K562 (cell line): ENCODE measurements around the gene CYFIP2. TPM values are rescaled to one million over a fixed set of nuclear protein-coding genes. Genes with fewer than 3 reads are reported as not detected.

Experiments
- CTCF ChIP-seq, 3 experiments: IDR thresholded peaks in 2 of 3; conservative IDR thresholded peaks in 1 of 3; 2 replicates each; pipeline ENCODE4 v1.5.1; 2011 to 2012; ENCODE audit warnings: low read length in 3 of 3, mild to moderate bottlenecking in 3 of 3, control low read depth in 2 of 3, improper control_type of control experiment in 1 of 3, inconsistent platforms in 1 of 3, low read depth in 1 of 3, mixed read lengths in 1 of 3, moderate library complexity in 1 of 3; ENCODE audit not compliant: insufficient read depth in 2 of 3
- RAD21 ChIP-seq, 2 experiments: fragments of 250-450 bp in 1 of 2; fragments of 450-650 bp in 1 of 2; sonication (Bioruptor Pico) in 1 of 2; formaldehyde crosslinking in 1 of 2; IDR thresholded peaks in 1 of 2; conservative IDR thresholded peaks in 1 of 2; 2 replicates each; pipeline versions ENCODE4 v1.4.0 to v1.8.0; 2020 to 2022; ENCODE audit warnings: mild to moderate bottlenecking in 2 of 2, moderate library complexity in 1 of 2
- REST ChIP-seq, 2 experiments: fragments of 450-650 bp; formaldehyde crosslinking in 1 of 2; IDR thresholded peaks; 2 replicates each; pipeline versions ENCODE4 v1.4.0 to v1.6.1; 2014 to 2020; ENCODE audit warnings: mild to moderate bottlenecking in 2 of 2, borderline replicate concordance in 1 of 2, low read depth in 1 of 2
- polyA plus RNA-seq, 8 experiments: library from polyadenylated mRNA; depleted of rRNA in 4 of 8; stranded (reverse) in 5 of 8; unstranded in 3 of 8; fragments of >200 nt; fragmentation: Nextera tagmentation in 2 of 8; fragmentation: Illumina TruSeq in 1 of 8; extraction: Ambion mirVana in 2 of 8; extraction: Trizol in 1 of 8; gene quantifications; 2 replicates each; pipeline versions ENCODE4 v1.2.1 to v1.2.3, GENCODE V29; 2011 to 2014; ENCODE audit warnings: inconsistent platforms in 1 of 8, missing spikeins in 1 of 8
- total RNA-seq, 7 experiments: library from RNA; depleted of rRNA in 6 of 7; stranded (reverse); fragments of >200 nt in 6 of 7; fragmentation: Illumina TruSeq in 2 of 7; extraction: Trizol in 2 of 7; gene quantifications; 2 replicates each; pipeline versions ENCODE4 v1.2.1 to v1.2.3, GENCODE V29; 2011 to 2021; ENCODE audit warnings: low replicate concordance in 1 of 7

Gene CYFIP2
- total and polyA plus RNA-seq, 9 of the 15 experiments (the other 6 are each of a cell fraction or from before 2014, with no cell fraction given): 0.76 to 2.9 (median 1.4) TPM; not detected in 1

DNA sequence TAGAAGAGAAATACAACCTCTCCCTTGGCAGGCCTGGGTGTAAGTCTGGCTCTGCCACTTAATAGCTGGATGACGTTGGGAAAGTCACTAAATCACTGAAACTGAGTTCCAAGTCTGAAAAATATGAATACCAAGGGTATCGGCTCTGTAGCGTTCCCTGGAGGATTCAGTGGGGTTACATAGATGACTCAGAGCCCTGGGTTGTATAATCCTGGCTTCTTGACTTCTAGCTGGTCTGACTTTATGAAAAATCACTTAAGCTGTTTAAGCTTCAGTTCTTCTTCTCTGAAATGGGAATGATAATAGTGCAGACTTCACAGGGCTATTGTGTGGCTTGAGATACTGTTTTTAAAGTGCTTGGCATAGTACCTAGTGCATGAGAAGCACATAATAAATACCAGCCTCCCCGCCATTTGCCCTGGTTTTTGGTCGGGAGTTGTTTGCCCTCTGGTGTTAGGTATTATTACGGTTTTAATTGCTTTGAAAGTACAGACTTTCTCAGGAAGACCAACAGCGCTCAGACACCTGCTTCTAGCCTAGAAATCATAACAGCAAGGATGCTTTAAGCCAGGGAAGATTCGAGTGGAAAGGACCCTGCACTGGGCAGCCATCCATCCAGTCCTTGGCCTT is 43.0 kb downstream of the CYFIP2 start (continued):
- 0 out of 2 replicates have a peak, but pooled peaks have one; percentile 6 for TF ChIP-seq REST (IDR thresholded peaks at IDR 0.05; ENCODE audit: borderline replicate concordance)
- no peak for TF ChIP-seq REST (CRISPR knock-in tag; IDR thresholded peaks at IDR 0.05; ENCODE audit: low read depth)
- TF ChIP-seq CTCF (IDR thresholded peaks at IDR 0.05 in 2 of 3, conservative IDR thresholded peaks at IDR 0.05 in 1 of 3; ENCODE audit: insufficient read depth in 2 of 3, low read depth in 1 of 3, low read length in 3 of 3): peak in 2 of 3 experiments; percentile 8 to 43; a peak in 3 of 6 replicates
- TF ChIP-seq RAD21 (CRISPR knock-in tag; conservative IDR thresholded peaks at IDR 0.05 in 1 of 2, IDR thresholded peaks at IDR 0.05 in 1 of 2): peak; percentile 45 to 46
